Medulla oblongata (tissue), 1 donor: ENCODE results near the gene TEKT3.
A peak's percentile ranks its signal among the peaks of the same experiment; 100 is the strongest.

Experiments used
- DNase-seq: peaks from one replicate; pipeline ENCODE4 v3.0.0-alpha.2; 2015; ENCODE audit errors: extremely low spot score

Gene TEKT3

DNA sequence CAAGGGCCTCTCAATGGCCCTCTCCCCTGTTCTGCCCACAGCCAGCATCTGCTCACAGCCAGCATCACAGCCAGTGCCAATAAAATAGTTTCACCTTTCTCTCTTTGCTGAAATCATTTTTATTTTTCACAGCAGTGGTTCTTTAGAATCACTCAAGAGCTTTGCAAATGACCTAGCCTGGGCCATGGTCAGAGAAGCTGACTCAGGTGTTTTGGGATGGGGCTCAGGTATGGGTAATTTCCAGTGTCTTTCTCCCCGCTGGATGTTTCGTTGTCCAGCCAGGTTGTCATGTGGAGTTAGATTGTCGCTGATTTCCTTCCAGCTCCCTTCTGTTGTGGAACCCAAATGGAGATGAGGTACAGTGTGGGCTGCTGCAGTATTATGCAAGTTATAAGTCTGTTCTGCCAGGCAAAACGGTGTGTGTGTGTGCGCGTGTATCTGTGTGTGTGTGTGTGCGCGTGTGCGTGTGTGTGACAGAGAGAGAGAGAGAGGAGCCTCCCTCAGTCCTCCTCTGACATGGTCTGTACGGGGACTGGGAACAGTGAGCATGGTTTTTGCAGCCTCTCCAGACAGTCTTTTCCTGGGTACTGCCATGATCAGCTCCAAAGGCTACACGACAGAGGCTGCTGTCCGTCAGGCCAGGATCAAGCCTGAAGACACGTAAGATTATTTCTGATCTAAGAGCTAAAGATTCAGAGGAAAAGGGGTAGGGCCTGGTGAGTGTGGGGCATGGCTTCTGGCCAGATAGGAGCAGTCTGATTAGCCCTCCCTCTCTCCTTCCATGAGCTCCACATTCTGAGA lies 74.9 kb downstream of the TEKT3 start:
- no peak for DNase-seq

DNA sequence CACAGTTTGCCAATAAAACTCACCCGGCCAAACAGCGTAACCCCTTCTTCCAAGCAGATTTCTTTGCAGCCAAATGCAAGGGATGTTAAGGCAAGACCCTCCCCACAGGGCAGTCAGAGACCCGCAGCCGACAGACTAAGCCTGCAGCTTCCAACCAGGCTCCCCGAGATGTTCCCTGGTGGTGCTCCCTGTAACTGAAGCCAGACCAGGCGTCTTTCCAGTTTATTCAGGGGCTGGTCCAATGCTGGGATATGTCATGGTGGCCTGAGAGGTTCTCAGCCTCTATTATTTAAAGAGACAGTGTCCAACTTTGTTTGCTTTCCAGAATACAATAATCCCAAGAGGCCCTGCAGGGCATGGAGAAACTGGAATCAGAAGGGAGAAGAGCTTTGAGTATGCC lies 76.3 kb downstream of the TEKT3 start, which contains the start of gene PMP22:
Gene PMP22 (minus strand): TSS at position 196 of the 400 bp plus-strand sequence. CDS start 4,599 bp downstream, outside the sequence.
- peak; percentile 56 for DNase-seq

DNA sequence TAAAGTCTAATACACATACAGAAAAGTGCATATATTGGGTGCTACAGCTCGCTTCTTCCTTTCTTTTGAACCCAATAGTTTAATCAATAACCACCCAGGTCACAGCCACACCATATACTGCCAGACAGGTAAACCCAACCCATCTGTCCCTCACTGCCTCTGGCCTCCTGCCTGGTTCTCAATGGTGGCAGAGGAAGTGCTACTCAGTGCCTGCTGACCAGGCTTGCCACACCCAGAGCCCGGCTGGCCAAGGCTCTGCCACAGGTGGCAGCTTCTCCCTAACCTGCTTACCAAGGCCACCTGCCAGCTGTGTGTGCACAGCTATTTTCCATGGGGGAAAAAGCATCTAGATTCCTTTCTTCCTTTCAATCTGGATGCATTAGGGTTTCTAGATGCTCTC lies 76.9 kb downstream of the TEKT3 start:
- DNase-seq: peak; percentile 30

DNA sequence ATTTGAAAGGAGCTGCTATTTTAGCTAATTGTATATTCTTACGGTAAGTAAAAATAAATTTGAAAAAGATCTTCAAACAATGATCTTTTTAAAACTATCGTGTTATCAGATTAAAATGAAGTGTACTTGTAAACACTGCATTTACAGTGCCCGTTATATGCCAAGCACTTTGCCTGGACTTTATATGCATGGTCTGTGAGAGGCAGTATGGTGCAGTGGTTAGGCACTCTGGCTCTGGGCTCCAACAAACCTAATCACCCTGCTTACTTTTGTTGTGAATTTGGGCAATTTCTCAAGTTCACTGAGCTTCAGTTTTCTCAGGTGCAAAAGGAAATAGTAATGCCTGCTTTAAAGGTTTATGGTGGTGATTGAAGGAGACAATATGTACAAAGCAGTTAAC lies 77.7 kb downstream of the TEKT3 start:
- DNase-seq: peak; percentile 28

DNA sequence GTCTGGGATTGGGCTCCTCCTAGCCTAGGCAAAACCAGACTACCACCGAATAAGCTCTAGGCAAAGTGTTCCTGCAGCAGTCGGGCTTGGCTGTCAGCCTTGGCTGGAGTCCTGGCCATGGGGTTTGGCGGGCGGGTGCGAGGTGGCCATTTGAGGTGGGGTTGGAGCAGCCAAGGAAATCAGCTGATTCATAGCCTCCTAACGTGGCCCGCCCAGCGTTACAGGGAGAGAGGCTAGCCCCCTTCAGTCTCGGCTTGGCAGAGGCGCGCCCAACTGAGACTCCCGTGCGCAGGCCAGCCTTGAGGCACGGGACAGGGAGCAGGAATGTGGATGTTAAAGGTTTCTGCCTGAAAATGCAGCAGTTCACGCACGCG lies 78.2 kb downstream of the TEKT3 start:
- DNase-seq: peak; percentile 86

DNA sequence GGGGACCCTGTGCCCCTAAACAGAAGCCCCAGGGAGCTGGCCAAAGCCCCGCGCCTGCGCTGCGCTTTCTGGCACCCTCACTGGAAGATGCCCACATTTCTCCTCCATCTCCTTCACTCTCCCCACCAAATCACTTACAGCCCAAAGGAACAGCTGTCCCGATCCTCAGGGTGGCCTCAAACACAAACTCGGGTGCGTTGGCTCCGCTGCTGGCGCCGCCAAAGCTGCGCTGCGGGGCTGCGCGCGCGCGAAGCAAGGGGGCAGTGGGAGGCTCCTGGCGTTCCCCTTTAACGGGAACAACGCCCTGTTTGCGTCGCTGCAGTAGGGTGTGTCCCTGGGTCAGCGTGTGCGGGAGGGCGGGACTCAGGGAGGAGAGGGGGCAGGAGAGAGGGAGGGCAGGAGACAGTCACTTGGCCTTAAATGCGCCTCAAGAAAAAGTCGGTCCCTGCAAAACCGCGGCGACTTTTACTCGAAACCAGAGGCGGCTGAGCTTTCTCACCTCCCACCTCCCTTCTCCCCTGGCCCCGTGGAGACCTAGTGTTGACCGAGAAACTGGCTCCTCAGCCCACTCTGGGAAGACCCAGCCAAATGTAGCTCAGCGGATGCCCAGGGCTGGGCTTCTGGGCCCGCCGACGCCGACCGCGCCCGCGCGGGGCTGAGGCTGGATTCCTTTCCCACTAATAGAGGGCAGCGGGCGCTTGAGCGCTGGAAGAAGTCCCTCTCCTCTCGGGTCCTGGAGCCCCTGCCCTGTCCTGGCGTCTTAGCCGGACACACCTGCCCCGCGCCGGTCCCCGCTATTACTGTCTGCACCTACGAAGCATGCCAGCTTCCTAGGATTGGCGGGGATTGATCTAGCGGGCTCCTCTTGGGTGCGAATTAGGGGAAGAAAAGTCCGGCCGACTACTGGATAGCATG lies 78.8 kb downstream of the TEKT3 start:
- peak; percentile 95 for DNase-seq

DNA sequence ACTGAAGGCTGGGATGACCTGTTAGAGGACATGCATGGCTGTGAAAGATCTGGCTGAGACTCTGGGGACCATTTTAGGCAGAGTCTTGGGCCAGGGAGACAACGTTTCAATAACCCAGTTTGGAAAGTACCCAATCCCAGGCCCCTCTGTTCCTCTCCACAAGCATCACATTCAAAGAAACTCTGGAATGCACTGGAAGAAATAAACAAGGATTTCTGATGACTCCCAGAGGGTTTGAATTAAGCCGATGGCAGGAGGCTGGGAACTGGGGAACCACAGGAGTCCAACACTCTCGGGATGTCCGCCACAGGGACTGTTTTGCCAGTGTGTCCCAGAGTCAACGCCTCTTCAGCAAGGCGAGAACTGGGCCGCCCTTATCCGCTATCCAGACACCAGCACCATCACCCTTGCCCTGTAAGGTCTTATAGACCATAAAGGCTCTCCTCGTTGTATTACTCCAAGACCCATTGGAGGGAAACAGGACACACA lies 79.6 kb downstream of the TEKT3 start:
- DNase-seq: peak; percentile 70

DNA sequence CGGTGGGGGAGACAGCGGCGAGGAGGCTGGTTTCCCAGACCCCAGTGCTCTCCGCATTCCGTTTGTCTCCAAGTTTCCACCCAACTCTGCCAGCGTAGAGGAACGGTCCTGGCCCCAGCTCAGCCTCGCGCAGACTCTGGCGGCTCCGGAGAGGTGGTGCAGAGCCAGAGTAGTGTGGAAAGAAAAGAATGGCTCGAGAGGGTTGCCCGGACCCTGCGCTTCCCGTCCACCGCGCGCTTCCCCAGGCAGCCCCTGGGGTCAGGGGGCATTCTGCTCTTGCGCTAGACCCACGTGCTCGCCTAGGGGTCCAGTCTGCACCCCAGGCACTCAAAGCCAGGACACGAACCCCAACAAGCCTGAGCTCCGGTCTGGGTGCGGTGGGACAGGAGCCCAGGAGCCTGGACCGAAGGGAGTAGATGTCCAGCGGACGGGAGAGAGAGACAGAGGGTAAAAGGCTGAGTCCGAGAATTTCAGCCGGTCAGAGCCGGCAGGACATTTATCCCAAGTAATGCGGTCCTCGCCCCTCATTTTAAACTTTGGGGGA lies 80.1 kb downstream of the TEKT3 start:
- peak; percentile 74 for DNase-seq

DNA sequence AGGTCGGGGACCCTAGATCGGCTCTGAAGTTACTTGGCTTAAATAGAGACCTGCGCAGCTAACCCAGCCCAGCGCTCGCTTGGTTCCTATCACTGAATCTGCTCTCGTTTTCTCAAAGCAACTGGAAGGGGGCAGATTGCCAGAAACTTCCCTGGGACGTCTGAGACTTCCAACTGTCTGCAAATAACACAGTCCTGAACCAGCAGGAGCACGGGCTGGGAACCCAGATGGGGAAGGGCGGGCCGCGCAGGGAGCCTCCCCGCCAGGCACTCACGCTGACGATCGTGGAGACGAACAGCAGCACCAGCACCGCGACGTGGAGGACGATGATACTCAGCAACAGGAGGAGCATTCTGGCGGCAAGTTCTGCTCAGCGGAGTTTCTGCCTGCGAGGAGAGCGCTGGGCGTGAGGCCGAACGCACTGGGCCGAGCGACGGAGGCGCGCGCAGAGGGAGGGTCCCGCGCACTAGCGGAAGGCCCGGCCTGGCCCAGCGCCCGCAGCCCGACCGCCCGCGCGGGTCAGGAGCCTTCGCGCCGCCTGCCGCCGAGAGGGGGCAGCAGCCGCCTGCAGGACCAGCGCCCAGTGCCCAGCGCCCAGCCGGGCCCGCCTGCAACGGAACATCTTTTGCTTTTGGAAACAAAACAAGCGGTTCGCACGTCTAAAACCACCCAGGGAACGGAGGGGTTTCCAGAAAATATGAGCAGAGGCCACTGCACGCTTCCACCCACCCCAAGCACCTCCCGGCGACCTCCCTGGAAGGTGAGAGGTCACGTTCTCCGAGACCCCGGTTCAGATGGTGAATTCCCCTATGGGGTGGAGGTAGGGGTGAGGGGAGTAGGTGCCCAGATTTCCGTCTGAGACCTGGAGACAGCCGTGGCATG lies 80.8 kb downstream of the TEKT3 start:
- peak; percentile 90 for DNase-seq

DNA sequence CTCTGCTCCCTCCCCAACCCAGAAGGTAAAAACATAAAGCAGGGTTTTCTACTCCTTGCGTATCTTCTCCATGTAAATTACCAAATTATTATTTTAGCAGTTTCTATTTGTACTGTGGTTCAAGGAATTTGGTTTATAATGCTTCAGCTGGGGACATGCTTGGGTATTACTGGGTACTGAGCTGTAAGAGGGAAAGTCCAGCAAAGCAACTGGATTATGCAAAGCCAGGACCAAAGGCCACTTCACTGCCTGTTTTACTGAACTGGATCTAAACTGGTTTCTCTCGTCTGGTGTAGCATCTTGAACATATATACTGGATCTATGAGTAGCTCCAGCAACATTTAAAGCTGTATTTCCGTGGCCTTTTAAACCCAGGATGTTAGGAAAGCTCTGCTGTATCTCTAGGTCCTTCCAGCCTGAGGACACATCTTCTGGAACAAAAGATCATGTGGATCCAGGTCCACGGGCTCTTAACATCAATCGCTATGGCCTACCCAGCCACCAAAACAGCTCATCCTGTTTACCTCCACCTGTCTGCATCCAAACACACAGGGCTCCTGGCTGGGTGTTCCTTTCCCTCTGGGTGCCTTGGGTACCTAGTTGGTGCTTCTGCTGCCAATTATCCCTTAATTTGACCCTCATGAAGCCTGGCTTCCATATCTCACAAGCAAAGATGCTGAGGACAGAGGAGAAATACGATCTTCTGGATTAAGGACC lies 83.4 kb downstream of the TEKT3 start:
- DNase-seq: no peak

DNA sequence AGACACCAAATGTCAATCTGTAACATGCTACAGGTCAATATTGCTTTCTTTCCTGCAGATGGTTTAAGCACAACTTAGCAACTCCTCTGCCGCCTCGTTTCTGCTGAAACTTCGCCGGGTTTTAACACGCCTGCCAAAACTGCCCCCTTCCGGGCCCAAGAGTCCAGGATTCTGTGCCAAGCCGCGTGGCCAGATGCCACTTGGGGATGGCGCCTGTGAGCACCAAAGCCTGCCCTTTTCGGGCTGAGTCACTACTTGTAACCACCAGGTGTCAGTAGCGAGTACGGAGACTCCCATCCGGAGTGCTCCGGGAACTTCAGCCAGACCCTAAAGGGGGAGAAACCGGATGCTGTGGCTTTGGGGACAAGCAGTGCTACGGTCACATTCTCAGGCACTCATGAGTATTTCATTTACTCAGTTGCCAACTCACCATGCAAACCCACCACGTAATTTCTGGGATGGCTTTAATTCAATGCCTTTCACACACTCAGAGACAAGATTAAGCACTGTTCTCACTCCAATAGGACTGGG lies 84.1 kb downstream of the TEKT3 start:
- DNase-seq: peak; percentile 98

DNA sequence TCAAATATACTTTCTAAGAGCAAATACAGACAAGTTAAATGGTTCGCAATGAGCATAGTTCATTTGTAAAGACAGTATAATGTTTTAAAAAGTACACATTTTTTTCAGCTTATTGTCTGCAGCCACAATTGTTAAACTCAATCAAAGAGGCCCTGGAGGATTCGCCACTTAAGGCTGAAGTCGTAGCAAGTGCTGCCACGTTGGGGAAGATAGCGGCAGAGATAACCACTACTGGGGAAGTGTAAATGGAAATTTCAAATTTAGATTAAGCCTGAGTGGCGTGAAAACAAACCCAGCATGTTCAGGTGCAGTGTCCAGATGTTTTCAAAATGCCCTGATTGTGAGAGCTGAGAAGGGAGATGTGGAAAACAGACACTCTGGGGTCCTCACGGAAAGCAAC lies 84.7 kb downstream of the TEKT3 start:
- DNase-seq: no peak

DNA sequence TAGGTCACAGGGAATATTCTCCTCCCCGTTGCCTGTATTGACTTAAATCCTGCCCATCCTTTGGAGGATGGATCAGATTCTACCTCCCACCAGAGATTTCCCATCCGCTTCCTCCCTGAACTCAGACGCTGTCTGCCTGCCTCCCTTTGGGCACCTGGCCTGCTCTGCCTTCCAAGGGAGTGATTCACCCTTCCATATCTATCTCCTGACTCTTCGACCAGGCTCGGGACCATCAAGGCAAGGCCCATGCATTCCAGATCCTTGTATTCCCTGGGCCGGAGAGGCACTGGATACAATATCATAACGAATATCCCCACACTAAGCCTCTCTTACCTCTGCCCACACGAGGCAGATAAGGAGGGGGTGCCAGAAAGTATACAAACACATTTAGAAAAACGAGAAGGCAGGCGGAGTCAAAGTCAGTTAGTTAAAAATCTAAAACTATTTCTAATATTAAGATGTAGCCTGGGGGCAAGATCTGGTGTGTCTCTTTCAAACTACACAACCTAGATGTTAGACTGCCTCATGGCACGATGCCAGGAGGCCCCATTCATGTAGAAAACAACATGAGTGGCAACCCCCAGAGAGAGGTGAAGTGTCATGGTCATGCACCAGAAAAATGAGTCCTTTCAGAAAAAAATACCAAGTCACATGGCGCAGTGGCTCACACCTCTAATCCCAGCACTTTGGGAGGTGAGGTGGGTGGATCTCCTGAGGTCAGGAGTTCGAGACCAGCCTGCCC lies 85.5 kb downstream of the TEKT3 start:
- DNase-seq: no peak
